ENCODE data around the gene PAWR. TPM values are rescaled to one million over a fixed set of nuclear protein-coding genes. Genes with fewer than 3 reads are reported as not detected.

The PAWR gene
- total and polyA plus RNA-seq, 2 of the 13 experiments (the other 11 are each of a cell fraction or from before 2014, with no cell fraction given), result 29.1 to 36.1 TPM

DNA sequence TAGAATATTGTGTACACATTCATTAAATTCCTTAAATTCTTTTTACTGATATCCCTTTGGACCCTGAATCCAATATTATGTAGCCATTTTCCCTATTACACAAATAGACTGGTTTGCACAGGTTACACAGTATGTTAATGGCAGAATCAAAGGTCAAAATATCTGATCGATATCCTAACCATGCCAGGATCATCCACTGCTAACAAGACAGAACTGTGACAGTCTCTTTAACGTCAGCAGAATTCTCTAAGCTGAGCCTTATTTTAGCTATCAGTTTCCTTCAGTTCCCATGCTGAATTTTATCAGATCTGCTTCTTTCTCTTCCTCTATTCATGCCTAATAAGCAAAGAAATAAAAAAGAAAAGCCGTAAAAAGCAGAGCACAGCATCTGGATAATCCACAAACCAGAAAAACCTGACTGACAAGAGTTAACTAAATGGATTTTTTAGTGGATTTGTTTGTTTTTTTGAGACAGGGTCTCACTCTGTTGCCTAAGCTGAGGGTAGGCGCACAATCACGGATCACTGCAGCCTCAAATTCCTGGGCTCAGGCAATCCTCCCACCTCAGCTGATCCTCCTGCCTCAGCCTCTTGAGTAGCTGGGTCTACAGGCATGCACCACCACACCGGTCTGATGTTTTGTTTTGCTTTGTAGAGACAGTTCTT, 130.4 kb downstream of the PAWR start (continued):
- TF ChIP-seq, protein P1, sequence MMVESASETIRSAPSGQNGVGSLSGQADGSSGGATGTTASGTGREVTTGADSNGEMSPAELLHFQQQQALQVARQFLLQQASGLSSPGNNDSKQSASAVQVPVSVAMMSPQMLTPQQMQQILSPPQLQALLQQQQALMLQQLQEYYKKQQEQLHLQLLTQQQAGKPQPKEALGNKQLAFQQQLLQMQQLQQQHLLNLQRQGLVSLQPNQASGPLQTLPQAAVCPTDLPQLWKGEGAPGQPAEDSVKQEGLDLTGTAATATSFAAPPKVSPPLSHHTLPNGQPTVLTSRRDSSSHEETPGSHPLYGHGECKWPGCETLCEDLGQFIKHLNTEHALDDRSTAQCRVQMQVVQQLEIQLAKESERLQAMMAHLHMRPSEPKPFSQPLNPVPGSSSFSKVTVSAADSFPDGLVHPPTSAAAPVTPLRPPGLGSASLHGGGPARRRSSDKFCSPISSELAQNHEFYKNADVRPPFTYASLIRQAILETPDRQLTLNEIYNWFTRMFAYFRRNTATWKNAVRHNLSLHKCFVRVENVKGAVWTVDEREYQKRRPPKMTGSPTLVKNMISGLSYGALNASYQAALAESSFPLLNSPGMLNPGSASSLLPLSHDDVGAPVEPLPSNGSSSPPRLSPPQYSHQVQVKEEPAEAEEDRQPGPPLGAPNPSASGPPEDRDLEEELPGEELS (CRISPR knock-in tag; IDR thresholded peaks at IDR 0.05), result peak; percentile 74
- no peak for TF ChIP-seq POGZ (CRISPR knock-in tag; IDR thresholded peaks at IDR 0.05)
- TF ChIP-seq ETV6 (CRISPR knock-in tag; conservative IDR thresholded peaks at IDR 0.05), result no peak
- TF ChIP-seq ZNF557 (CRISPR knock-in tag; IDR thresholded peaks at IDR 0.05), result no peak
- no peak for TF ChIP-seq XRCC5 (optimal IDR thresholded peaks at IDR 0.05; ENCODE audit: low read length)
- no peak for TF ChIP-seq U2AF2 (IDR thresholded peaks at IDR 0.05; ENCODE audit: low read depth, low read length)
- no peak for TF ChIP-seq KMT2A (CRISPR knock-in tag; IDR thresholded peaks at IDR 0.05)
- TF ChIP-seq, protein P2, sequence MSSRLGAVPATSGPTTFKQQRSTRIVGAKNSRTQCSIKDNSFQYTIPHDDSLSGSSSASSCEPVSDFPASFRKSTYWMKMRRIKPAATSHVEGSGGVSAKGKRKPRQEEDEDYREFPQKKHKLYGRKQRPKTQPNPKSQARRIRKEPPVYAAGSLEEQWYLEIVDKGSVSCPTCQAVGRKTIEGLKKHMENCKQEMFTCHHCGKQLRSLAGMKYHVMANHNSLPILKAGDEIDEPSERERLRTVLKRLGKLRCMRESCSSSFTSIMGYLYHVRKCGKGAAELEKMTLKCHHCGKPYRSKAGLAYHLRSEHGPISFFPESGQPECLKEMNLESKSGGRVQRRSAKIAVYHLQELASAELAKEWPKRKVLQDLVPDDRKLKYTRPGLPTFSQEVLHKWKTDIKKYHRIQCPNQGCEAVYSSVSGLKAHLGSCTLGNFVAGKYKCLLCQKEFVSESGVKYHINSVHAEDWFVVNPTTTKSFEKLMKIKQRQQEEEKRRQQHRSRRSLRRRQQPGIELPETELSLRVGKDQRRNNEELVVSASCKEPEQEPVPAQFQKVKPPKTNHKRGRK (CRISPR knock-in tag; IDR thresholded peaks at IDR 0.05), result no peak
- TF ChIP-seq CCAR2 (optimal IDR thresholded peaks at IDR 0.05; ENCODE audit: low read depth, low read length), result no peak
- TF ChIP-seq NBN (conservative IDR thresholded peaks at IDR 0.05), result no peak
- no peak for TF ChIP-seq RELA (CRISPR knock-in tag; IDR thresholded peaks at IDR 0.05)
- TF ChIP-seq, protein P3, sequence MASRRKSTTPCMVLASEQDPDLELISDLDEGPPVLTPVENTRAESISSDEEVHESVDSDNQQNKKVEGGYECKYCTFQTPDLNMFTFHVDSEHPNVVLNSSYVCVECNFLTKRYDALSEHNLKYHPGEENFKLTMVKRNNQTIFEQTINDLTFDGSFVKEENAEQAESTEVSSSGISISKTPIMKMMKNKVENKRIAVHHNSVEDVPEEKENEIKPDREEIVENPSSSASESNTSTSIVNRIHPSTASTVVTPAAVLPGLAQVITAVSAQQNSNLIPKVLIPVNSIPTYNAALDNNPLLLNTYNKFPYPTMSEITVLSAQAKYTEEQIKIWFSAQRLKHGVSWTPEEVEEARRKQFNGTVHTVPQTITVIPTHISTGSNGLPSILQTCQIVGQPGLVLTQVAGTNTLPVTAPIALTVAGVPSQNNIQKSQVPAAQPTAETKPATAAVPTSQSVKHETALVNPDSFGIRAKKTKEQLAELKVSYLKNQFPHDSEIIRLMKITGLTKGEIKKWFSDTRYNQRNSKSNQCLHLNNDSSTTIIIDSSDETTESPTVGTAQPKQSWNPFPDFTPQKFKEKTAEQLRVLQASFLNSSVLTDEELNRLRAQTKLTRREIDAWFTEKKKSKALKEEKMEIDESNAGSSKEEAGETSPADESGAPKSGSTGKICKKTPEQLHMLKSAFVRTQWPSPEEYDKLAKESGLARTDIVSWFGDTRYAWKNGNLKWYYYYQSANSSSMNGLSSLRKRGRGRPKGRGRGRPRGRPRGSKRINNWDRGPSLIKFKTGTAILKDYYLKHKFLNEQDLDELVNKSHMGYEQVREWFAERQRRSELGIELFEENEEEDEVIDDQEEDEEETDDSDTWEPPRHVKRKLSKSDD (CRISPR knock-in tag; IDR thresholded peaks at IDR 0.05; ENCODE audit: low read depth), result no peak
- TF ChIP-seq, protein P4, sequence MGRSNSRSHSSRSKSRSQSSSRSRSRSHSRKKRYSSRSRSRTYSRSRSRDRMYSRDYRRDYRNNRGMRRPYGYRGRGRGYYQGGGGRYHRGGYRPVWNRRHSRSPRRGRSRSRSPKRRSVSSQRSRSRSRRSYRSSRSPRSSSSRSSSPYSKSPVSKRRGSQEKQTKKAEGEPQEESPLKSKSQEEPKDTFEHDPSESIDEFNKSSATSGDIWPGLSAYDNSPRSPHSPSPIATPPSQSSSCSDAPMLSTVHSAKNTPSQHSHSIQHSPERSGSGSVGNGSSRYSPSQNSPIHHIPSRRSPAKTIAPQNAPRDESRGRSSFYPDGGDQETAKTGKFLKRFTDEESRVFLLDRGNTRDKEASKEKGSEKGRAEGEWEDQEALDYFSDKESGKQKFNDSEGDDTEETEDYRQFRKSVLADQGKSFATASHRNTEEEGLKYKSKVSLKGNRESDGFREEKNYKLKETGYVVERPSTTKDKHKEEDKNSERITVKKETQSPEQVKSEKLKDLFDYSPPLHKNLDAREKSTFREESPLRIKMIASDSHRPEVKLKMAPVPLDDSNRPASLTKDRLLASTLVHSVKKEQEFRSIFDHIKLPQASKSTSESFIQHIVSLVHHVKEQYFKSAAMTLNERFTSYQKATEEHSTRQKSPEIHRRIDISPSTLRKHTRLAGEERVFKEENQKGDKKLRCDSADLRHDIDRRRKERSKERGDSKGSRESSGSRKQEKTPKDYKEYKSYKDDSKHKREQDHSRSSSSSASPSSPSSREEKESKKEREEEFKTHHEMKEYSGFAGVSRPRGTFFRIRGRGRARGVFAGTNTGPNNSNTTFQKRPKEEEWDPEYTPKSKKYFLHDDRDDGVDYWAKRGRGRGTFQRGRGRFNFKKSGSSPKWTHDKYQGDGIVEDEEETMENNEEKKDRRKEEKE (IDR thresholded peaks at IDR 0.05), result no peak
- TF ChIP-seq, protein P5, sequence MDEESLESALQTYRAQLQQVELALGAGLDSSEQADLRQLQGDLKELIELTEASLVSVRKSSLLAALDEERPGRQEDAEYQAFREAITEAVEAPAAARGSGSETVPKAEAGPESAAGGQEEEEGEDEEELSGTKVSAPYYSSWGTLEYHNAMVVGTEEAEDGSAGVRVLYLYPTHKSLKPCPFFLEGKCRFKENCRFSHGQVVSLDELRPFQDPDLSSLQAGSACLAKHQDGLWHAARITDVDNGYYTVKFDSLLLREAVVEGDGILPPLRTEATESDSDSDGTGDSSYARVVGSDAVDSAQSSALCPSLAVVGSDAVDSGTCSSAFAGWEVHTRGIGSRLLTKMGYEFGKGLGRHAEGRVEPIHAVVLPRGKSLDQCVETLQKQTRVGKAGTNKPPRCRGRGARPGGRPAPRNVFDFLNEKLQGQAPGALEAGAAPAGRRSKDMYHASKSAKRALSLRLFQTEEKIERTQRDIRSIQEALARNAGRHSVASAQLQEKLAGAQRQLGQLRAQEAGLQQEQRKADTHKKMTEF (CRISPR knock-in tag; IDR thresholded peaks at IDR 0.05), result peak; percentile 55; the same call in 1 of the 2 replicates
- peak; percentile 84 for TF ChIP-seq FOXA3 (CRISPR knock-in tag; IDR thresholded peaks at IDR 0.05)
- no peak for TF ChIP-seq ZFP1 (CRISPR knock-in tag; IDR thresholded peaks at IDR 0.05)
- TF ChIP-seq JARID2 (CRISPR knock-in tag; IDR thresholded peaks at IDR 0.05; ENCODE audit: insufficient replicate concordance), result no peak
- TF ChIP-seq, protein P6, sequence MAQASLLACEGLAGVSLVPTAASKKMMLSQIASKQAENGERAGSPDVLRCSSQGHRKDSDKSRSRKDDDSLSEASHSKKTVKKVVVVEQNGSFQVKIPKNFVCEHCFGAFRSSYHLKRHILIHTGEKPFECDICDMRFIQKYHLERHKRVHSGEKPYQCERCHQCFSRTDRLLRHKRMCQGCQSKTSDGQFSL (CRISPR knock-in tag; IDR thresholded peaks at IDR 0.05), result no peak
- no peak for TF ChIP-seq GLI4 (CRISPR knock-in tag; IDR thresholded peaks at IDR 0.05; ENCODE audit: borderline replicate concordance)
- 0 out of 2 replicates have a peak, but pooled peaks have one; percentile 20 for TF ChIP-seq HMG20A (CRISPR knock-in tag; IDR thresholded peaks at IDR 0.05; ENCODE audit: borderline replicate concordance)
